Psoas muscle (tissue), 8 donors: ENCODE results near the gene EEFSEC. TPM values are rescaled to one million over a fixed set of nuclear protein-coding genes. Genes with fewer than 3 reads are reported as not detected.

Experiments used
- ATAC-seq, 4 donors: fragments of 200-7000 bp; cut with Tn5 transposase; one replicate each; pipeline ENCODE4 v1.9.1; 2020; ENCODE audit warnings: moderate library complexity in 3 of 4, mild to moderate bottlenecking in 2 of 4
- DNase-seq, 2 donors: peaks; one replicate each; pipeline ENCODE4 v3.0.0-alpha.2; 2020
- H3K27ac ChIP-seq: fragments of 200-600 bp; one replicate; pipeline ENCODE4 v1.8.0; 2022
- H3K27me3 ChIP-seq, 3 donors: fragments of 200-600 bp in 1 of 3; one replicate each; pipeline versions ENCODE4 v1.6.1 to v1.8.0; 2013 to 2022; ENCODE audit warnings: low read length in 2 of 3, mild to moderate bottlenecking in 2 of 3, moderate library complexity in 1 of 3; ENCODE audit not compliant: insufficient read depth in 3 of 3
- H3K36me3 ChIP-seq, 2 donors: fragments of 200-600 bp in 1 of 2; one replicate each; pipeline versions ENCODE4 v1.6.1 to v1.8.0; 2013 to 2022; ENCODE audit warnings: low read depth in 1 of 2, mild to moderate bottlenecking in 1 of 2, moderate library complexity in 1 of 2; ENCODE audit not compliant: insufficient read depth in 1 of 2
- H3K4me1 ChIP-seq: fragments of 200-600 bp; one replicate; pipeline ENCODE4 v1.8.0; 2022
- H3K4me3 ChIP-seq: fragments of 200-600 bp; one replicate; pipeline ENCODE4 v1.8.0; 2022; ENCODE audit warnings: mild to moderate bottlenecking
- H3K9me3 ChIP-seq: fragments of 200-600 bp; one replicate; pipeline ENCODE4 v1.8.0; 2022
- WGBS, 3 donors: extraction: QIAGEN DNeasy Blood & Tissue Kit; methylation state at CpG; one replicate each; pipeline versions ENCODE4 v1.1.6 to v1.1.7; 2013; 5-methylcytosine and 5-hydroxymethylcytosine counted together
- intact Hi-C, 2 donors: fragments of 100-400 bp; cut with DNase I; formaldehyde crosslinking; loops; one replicate each; pipeline versions ENCODE4 v1.11.0 to v1.14.2; 2022
- polyA plus RNA-seq, 3 donors: library from polyadenylated mRNA; stranded (reverse); fragments of 200-250 nt; gene quantifications; one replicate each; pipeline ENCODE4 v1.2.3, GENCODE V29; 2013
- total RNA-seq, 4 donors: library from RNA; stranded (reverse); fragmentation: NEBNext Ultra II Directional in 2 of 4; extraction: Animal tissue kit (Norgen Biotek cat#: 25700) in 2 of 4; gene quantifications; one replicate each; pipeline versions ENCODE4 v1.2.1 to v1.2.4, GENCODE V29; 2021 to 2023
- TF ChIP-seq, protein P1 (sequence below): fragments of 200-600 bp; IDR thresholded peaks from one replicate; pipeline ENCODE4 v1.8.0; 2022; ENCODE audit warnings: antibody characterized with exemption
- donor health status: healthy with polysubstance abuse.
- donor health status: DM: no; HTN: no; CAD: no; lungs with moderate emphysema.
- donor health status: Bipolar disorder and iron deficiency.
- donor health status: healthy.
- donor health status: DM: yes; HTN: yes; CAD: no.
- donor health status: DM: no; HTN: no; CAD: no.
- donor health status: DM: no; HTN: no; CAD: no.
- donor health status: DM: yes; HTN: yes; CAD: no.

Gene EEFSEC
- total and polyA plus RNA-seq, 7 donors: 10.7 to 18.9 (median 14.0) TPM

DNA sequence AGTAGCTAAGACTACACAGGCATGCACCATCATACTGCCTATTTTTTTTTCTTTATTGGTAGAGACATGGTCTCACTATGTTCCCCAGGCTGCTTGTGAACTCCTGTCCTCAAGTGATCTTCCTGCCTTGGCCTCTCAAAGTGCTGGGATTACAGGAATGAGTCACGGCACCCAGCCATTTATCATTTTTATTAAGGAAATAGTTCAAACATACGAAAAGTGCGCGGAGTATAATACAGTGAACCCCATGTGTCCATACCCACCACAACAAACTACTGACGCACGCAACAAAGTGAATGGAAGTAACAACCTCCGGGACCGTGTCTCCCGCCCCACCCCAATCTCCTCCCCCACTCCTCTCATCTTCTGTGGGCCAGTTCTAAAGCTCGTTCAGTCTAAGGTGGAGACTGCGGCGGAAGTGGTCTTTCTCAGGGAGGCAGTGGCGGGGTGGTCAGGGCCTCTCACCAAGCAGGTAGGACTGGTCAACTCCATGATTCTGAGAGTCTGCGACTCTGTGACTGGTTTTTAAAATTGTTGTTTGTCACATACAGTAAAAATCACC lies 271.3 kb downstream of the EEFSEC start:
- no peaks in the 10 kb centered on the region for H3K36me3 ChIP-seq
- ATAC-seq: no peak
- no peaks in the 10 kb centered on the region for H3K27me3 ChIP-seq
- no peak for DNase-seq
- intact Hi-C loops: loop anchor here in 1 of 2 donors (5.0 kb wide), 2 partner anchors 73 to 183 kb away; no protein-coding TSS in a partner anchor
- no peak overlapping the region for H3K4me3 ChIP-seq
- H3K9me3 ChIP-seq: no peaks in the 10 kb centered on the region
- no peak overlapping the region for H3K27ac ChIP-seq
- 86 to 89% (median 88%) methylated on average over 14 of the region's 14 CpGs for WGBS, 3 donors
- H3K4me1 ChIP-seq: peaks cover 3% of the 10 kb centered on the region
- TF ChIP-seq, protein P1, sequence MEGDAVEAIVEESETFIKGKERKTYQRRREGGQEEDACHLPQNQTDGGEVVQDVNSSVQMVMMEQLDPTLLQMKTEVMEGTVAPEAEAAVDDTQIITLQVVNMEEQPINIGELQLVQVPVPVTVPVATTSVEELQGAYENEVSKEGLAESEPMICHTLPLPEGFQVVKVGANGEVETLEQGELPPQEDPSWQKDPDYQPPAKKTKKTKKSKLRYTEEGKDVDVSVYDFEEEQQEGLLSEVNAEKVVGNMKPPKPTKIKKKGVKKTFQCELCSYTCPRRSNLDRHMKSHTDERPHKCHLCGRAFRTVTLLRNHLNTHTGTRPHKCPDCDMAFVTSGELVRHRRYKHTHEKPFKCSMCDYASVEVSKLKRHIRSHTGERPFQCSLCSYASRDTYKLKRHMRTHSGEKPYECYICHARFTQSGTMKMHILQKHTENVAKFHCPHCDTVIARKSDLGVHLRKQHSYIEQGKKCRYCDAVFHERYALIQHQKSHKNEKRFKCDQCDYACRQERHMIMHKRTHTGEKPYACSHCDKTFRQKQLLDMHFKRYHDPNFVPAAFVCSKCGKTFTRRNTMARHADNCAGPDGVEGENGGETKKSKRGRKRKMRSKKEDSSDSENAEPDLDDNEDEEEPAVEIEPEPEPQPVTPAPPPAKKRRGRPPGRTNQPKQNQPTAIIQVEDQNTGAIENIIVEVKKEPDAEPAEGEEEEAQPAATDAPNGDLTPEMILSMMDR: no peak

DNA sequence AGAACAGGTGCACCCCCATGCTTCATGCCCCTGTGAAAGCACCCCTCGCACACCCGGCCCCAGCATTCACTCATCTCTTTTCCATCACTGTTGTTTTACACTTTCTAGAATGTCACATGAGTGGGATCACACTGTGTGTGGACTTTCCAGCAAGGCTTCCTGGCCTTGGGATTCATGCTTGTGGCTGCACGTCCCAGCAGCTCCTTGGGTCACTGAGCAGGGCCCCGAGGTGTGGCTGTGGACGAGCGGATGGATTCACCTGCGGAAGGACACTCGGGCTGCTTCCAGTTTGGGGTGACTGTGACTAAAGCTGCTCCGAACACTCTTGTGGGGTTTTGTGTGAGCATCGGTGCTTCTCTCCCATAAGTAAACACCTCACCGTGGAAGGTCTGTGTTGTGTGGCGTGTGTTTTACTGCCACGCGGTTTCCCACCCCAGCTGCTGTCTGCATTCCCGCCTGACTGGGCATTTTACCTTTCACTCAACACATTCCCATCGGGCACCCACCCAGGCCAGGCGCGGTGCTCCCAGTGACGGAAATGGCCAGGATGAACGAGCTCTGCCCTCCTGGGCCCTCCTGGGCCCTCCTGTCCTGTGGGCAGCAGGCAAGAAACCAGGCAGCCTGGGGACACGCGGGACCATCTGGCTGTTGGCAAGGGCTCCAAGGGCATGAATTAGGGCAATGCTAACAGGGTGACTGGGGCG lies 272.0 kb downstream of the EEFSEC start:
- intact Hi-C loops: loop anchor here in 1 of 2 donors (5.0 kb wide), 2 partner anchors 72 to 182 kb away; no protein-coding TSS in a partner anchor
- H3K27me3 ChIP-seq: no peaks in the 10 kb centered on the region
- no peak overlapping the region for H3K27ac ChIP-seq
- TF ChIP-seq, protein P1: no peak
- H3K4me1 ChIP-seq: peaks cover 3% of the 10 kb centered on the region
- no peaks in the 10 kb centered on the region for H3K36me3 ChIP-seq
- ATAC-seq (peak in 1 of 4 donors; percentile 31), DNase-seq (peak in 1 of 2 donors; percentile 40)
- H3K9me3 ChIP-seq: no peaks in the 10 kb centered on the region
- no peak overlapping the region for H3K4me3 ChIP-seq
- WGBS, 3 donors: 80 to 88% (median 81%) methylated on average over 23 of the region's 23 CpGs

DNA sequence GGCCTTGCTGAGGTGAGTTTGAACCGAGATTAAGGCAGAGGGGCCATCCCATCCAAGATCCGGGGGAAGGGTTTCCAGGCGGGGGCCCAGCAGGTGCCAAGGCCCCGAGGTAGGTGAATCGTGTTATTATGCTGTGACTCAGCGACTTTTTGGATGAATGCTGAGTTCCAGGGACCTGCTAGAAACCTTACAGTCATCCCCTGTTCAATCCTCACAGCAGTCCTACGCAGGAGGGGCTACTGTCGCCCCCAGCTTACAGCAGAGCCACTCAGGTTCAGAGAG lies 272.5 kb downstream of the EEFSEC start:
- H3K27me3 ChIP-seq: peaks cover 0 to 2% (median 0%) of the 10 kb centered on the region in 3 donors

DNA sequence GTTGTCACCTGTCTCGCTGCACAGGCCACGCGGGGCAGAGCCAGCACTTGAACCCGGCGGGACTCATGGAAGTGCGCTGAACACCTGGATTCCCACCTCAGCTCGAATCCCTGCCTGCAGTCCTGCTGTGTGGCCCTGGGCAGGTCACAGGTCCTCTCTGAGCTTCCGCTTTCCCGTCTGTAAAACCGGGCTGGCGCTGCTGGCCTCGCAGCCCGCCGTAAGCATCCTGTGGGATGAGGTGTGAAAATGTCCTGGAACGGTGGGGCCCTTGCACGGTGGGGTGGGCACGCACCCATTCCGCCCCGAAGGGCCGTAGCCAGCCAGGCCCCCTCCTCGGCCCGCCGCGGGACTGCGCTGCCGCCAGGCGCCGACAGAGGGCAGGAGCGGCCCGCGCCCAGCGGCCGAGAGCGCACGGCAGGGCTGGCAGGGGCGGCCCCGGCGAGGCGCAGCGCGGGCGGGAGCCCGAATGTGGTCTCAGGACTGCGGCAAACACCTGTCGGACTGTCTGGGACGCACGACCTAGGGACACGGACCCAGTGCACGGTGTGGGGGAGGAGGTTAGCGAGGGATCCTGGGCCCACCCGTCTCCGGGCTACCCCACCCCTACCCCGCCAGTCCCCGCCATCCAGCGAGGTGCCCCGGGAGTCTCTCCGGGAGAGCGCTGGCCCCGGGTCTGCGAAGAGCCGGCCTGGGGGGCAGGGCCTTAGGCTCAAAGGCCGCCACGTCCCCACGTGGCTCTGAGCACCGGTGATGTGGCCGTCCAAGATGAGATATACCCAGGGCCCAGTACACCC lies 273.0 kb downstream of the EEFSEC start:
- 11 to 22% (median 12%) methylated on average over 45 to 66 of the region's 66 CpGs for WGBS, 3 donors
- peaks cover 3% of the 10 kb centered on the region for H3K4me1 ChIP-seq
- peaks cover 0 to 6% (median 0%) of the 10 kb centered on the region in 3 donors for H3K27me3 ChIP-seq
- H3K4me3 ChIP-seq: peak overlapping the region; percentile 40
- peak; percentile 92 to 97 (median 94) for ATAC-seq
- intact Hi-C loops: loop anchor here (2.0 to 5.0 kb wide), 4 partner anchors 71 to 182 kb away; no protein-coding TSS in a partner anchor
- H3K9me3 ChIP-seq: no peaks in the 10 kb centered on the region
- H3K27ac ChIP-seq: no peak overlapping the region
- DNase-seq: peak in 1 of 2 donors; percentile 68
- no peaks in the 10 kb centered on the region for H3K36me3 ChIP-seq
- TF ChIP-seq, protein P1: peak; percentile 96

More for the DNA sequence above, 272.5 kb downstream of the EEFSEC start:
- no peak overlapping the region for H3K27ac ChIP-seq
- no peaks in the 10 kb centered on the region for H3K36me3 ChIP-seq
- no peaks in the 10 kb centered on the region for H3K9me3 ChIP-seq
- ATAC-seq (no peak), DNase-seq (no peak)
- peak overlapping the region; percentile 40 for H3K4me3 ChIP-seq
- WGBS, 3 donors: 70 to 82% (median 75%) methylated on average over 8 of the region's 8 CpGs
- TF ChIP-seq, protein P1: no peak
- intact Hi-C loops: loop anchor here (2.0 to 5.0 kb wide), 4 partner anchors 72 to 183 kb away; no protein-coding TSS in a partner anchor
- H3K4me1 ChIP-seq: peaks cover 3% of the 10 kb centered on the region
